SK-N-SH (cell line): ENCODE results near the gene DMRTB1. TPM values are rescaled to one million over a fixed set of nuclear protein-coding genes. Genes with fewer than 3 reads are reported as not detected.
A peak's percentile ranks its signal among the peaks of the same experiment; 100 is the strongest.

ENCODE experiments used
- CTCF ChIA-PET: fragments of 300-600, 350-600 bp; formaldehyde crosslinking; extraction: SDS; loops from one replicate; lab custom pipeline; 2021; lab: Yijun Ruan, JAX
- POLR2A ChIA-PET: fragments of 350-600 bp; sonication (Branson Sonifier 250); formaldehyde crosslinking; extraction: SDS; loops from one replicate; lab custom pipeline; 2020; ENCODE audit warnings: antibody characterized with exemption, inconsistent platforms; lab: Yijun Ruan, JAX
- DNase-seq: peaks from one replicate; pipeline ENCODE4 v3.0.0; 2012
- H2AFZ ChIP-seq: fragments of 200-600 bp; sonication (generic); 2 replicates; pipeline ENCODE4 v1.8.1; 2016; ENCODE audit warnings: antibody characterized with exemption, mild to moderate bottlenecking, low read depth
- H3F3A ChIP-seq: fragments of 200-600 bp; sonication (generic); replicated peaks from 2 replicates; pipeline ENCODE3; 2016; ENCODE audit warnings: antibody characterized with exemption, mild to moderate bottlenecking; ENCODE audit not compliant: insufficient read depth
- H3K27ac ChIP-seq, 2 experiments: fragments of 200-500 bp in 1 of 2; fragments of 200-600 bp in 1 of 2; sonication (Bioruptor generic) in 1 of 2; sonication (generic), shearing (Covaris generic) in 1 of 2; 2 replicates each; pipeline versions ENCODE4 v1.5.1 to v1.6.1; 2014 to 2016; ENCODE audit warnings: low read depth in 2 of 2, inconsistent platforms in 1 of 2, low read length in 1 of 2, mild to moderate bottlenecking in 1 of 2, mixed read lengths in 1 of 2
- H3K27me3 ChIP-seq: fragments of 200-600 bp; sonication (generic), shearing (Covaris generic); 2 replicates; pipeline ENCODE4 v1.6.1; 2016; ENCODE audit warnings: mixed run types; ENCODE audit not compliant: insufficient read depth
- H3K36me3 ChIP-seq, 2 experiments: fragments of 200-500 bp in 1 of 2; fragments of 200-600 bp in 1 of 2; sonication (Bioruptor generic) in 1 of 2; sonication (generic) in 1 of 2; replicated peaks in 1 of 2; 2 replicates each; pipeline versions ENCODE3 to v1.5.1; 2014 to 2016; ENCODE audit warnings: low read length in 1 of 2, mild to moderate bottlenecking in 1 of 2; ENCODE audit not compliant: insufficient read depth in 2 of 2, control insufficient read depth in 1 of 2
- H3K4me1 ChIP-seq, 2 experiments: fragments of 200-500 bp in 1 of 2; fragments of 200-600 bp in 1 of 2; sonication (Bioruptor generic) in 1 of 2; sonication (generic), shearing (Covaris generic) in 1 of 2; 2 replicates each; pipeline versions ENCODE4 v1.5.1 to v1.6.1; 2014 to 2016; ENCODE audit warnings: low read depth in 1 of 2, low read length in 1 of 2, mixed run types in 1 of 2; ENCODE audit not compliant: insufficient read depth in 2 of 2, control insufficient read depth in 1 of 2
- H3K4me2 ChIP-seq: fragments of 200-600 bp; sonication (generic), shearing (Covaris generic); 2 replicates; pipeline ENCODE4 v1.6.1; 2017; ENCODE audit warnings: mixed run types
- H3K4me3 ChIP-seq, 2 experiments: fragments of 200-500 bp in 1 of 2; fragments of 200-600 bp in 1 of 2; sonication (Bioruptor generic) in 1 of 2; sonication (generic), shearing (Covaris generic) in 1 of 2; 2 replicates each; pipeline versions ENCODE4 v1.5.1 to v1.8.1; 2014 to 2016; ENCODE audit warnings: low read depth in 2 of 2, inconsistent platforms in 1 of 2, low read length in 1 of 2, mild to moderate bottlenecking in 1 of 2, mixed read lengths in 1 of 2, moderate library complexity in 1 of 2
- H3K79me2 ChIP-seq: fragments of 200-600 bp; sonication (generic); 2 replicates; pipeline ENCODE4 v1.8.1; 2017; ENCODE audit warnings: mild to moderate bottlenecking; ENCODE audit not compliant: insufficient read depth
- H3K9ac ChIP-seq: fragments of 200-600 bp; sonication (generic); 2 replicates; pipeline ENCODE4 v1.6.1; 2017; ENCODE audit warnings: mixed run types
- H3K9me2 ChIP-seq: fragments of 200-600 bp; sonication (generic); 2 replicates; pipeline ENCODE4 v1.6.1; 2017; ENCODE audit warnings: mixed run types
- H3K9me3 ChIP-seq: fragments of 200-600 bp; sonication (generic); 2 replicates; pipeline ENCODE4 v1.6.1; 2017; ENCODE audit warnings: mixed run types, mild to moderate bottlenecking, moderate library complexity
- H4K20me1 ChIP-seq: fragments of 200-600 bp; sonication (generic); 2 replicates; pipeline ENCODE4 v1.6.1; 2017; ENCODE audit warnings: mild to moderate bottlenecking, mixed run types; ENCODE audit not compliant: insufficient read depth
- CHD2 ChIP-seq: fragments of 150-350 bp; IDR thresholded peaks from 2 replicates; pipeline ENCODE4 v1.6.1; 2018; ENCODE audit warnings: low read length; ENCODE audit not compliant: partially characterized antibody
- EZH2phosphoT487 ChIP-seq: fragments of 200-600 bp; sonication (generic); IDR thresholded peaks from 2 replicates; pipeline ENCODE4 v1.6.1; 2017; ENCODE audit warnings: low read depth, mixed run types, mild to moderate bottlenecking, antibody characterized with exemption, moderate library complexity, borderline replicate concordance
- FOXJ3 ChIP-seq: sonication (generic); formaldehyde crosslinking; IDR thresholded peaks from 2 replicates; pipeline ENCODE4 v1.5.1; 2020; ENCODE audit warnings: mild to moderate bottlenecking, missing genetic modification reagents
- IRF3 ChIP-seq: fragments of 150-350 bp; IDR thresholded peaks from 2 replicates; pipeline ENCODE4 v1.6.1; 2016; ENCODE audit warnings: mild to moderate bottlenecking, low read depth, low read length
- MAX ChIP-seq: IDR thresholded peaks from 2 replicates; pipeline ENCODE4 v1.4.0; 2012; ENCODE audit warnings: low read depth
- MEF2A ChIP-seq: IDR thresholded peaks from 2 replicates; pipeline ENCODE4 v1.4.0; 2012; ENCODE audit warnings: low read depth, borderline replicate concordance
- MXI1 ChIP-seq: IDR thresholded peaks from 2 replicates; pipeline ENCODE4 v1.6.1; 2012; ENCODE audit warnings: mild to moderate bottlenecking, low read depth, low read length, improper control_type of control experiment
- NFIC ChIP-seq: IDR thresholded peaks from 2 replicates; pipeline ENCODE4 v1.4.0; 2012; ENCODE audit warnings: borderline replicate concordance
- PBX3 ChIP-seq: IDR thresholded peaks from 2 replicates; pipeline ENCODE4; 2012
- RAD21 ChIP-seq: IDR thresholded peaks from 2 replicates; pipeline ENCODE4 v1.6.1; 2012; ENCODE audit warnings: mild to moderate bottlenecking, low read length
- RFX5 ChIP-seq: IDR thresholded peaks from 2 replicates; pipeline ENCODE4 v1.6.1; 2012; ENCODE audit warnings: mild to moderate bottlenecking, improper control_type of control experiment, low read length
- SIN3A ChIP-seq: IDR thresholded peaks from 2 replicates; pipeline ENCODE4 v1.6.1; 2012; ENCODE audit warnings: low read depth, mild to moderate bottlenecking, low read length, moderate library complexity, borderline replicate concordance
- TAF1 ChIP-seq: IDR thresholded peaks from 2 replicates; pipeline ENCODE4 v1.6.1; 2012; ENCODE audit warnings: low read depth, mild to moderate bottlenecking, low read length, moderate library complexity, borderline replicate concordance
- TCF12 ChIP-seq: IDR thresholded peaks from 2 replicates; pipeline ENCODE4 v1.4.0; 2012
- USF1 ChIP-seq: IDR thresholded peaks from 2 replicates; pipeline ENCODE4 v1.4.0; 2012; ENCODE audit warnings: low read depth, borderline replicate concordance
- USF2 ChIP-seq: fragments of 150-350 bp; IDR thresholded peaks from 2 replicates; pipeline ENCODE4 v1.6.1; 2017; ENCODE audit warnings: antibody characterized with exemption, low read length, low read depth, borderline replicate concordance
- YY1 ChIP-seq: IDR thresholded peaks from 2 replicates; pipeline ENCODE4 v1.4.0; 2012; ENCODE audit warnings: low read depth, mild to moderate bottlenecking
- ZBTB33 ChIP-seq: IDR thresholded peaks from 2 replicates; pipeline ENCODE4 v1.4.0; 2012; ENCODE audit warnings: low read depth, borderline replicate concordance
- WGBS: methylation state at CpG from one replicate; pipeline ENCODE4 v1.1.6; 2017; ENCODE audit warnings: low lambda C conversion rate; 5-methylcytosine and 5-hydroxymethylcytosine counted together
- polyA plus RNA-seq, 3 experiments: library from polyadenylated mRNA; depleted of rRNA; stranded (reverse); fragments of >200 nt; gene quantifications; 2 replicates each; pipeline ENCODE4 v1.2.3, GENCODE V29; 2012

DMRTB1 gene
- polyA plus RNA-seq, 1 of the 3 experiments (the other 2 are of a cell fraction) = not detected

- H3K4me3 ChIP-seq = peak overlapping the region in 1 of 2 experiments; percentile 46; a peak in 1 of 4 replicates
- no peak overlapping the region for H3K9ac ChIP-seq
- H3K4me2 ChIP-seq = no peak overlapping the region
- no peaks in the 10 kb centered on the region for H3K9me2 ChIP-seq
- H3F3A ChIP-seq = no peaks in the 10 kb centered on the region
- no peaks in the 10 kb centered on the region; the same call in 1 of the 2 replicates for H3K27me3 ChIP-seq
- no peaks in the 10 kb centered on the region for H3K79me2 ChIP-seq
- DNase-seq = no peak
- no peaks in the 10 kb centered on the region for H3K9me3 ChIP-seq
- H3K4me1 ChIP-seq = peaks cover 0 to 7% of the 10 kb centered on the region in 2 experiments; a peak in 1 of 4 replicates
- WGBS = 91% methylated on average over 16 of the region's 28 CpGs
- ChIA-PET CTCF (interaction anchor here (1.2 to 5.3 kb wide), 2 partner anchors 16 to 26 kb away, joined by 3 to 41 read pairs; no protein-coding TSS in a partner anchor), POLR2A (no interaction called here)
- no peaks in the 10 kb centered on the region for H4K20me1 ChIP-seq
- H3K27ac ChIP-seq = no peak overlapping the region
- no peaks in the 10 kb centered on the region for H3K36me3 ChIP-seq
- TF ChIP-seq MAX = no peak
- no peak for TF ChIP-seq MXI1
- TF ChIP-seq RAD21 = no peak
- TF ChIP-seq USF1 = no peak
- no peak for TF ChIP-seq PBX3
- TF ChIP-seq CHD2 = no peak
- TF ChIP-seq YY1 = no peak
- TF ChIP-seq EZH2phosphoT487 = no peak
- TF ChIP-seq RFX5 = no peak
- no peak for TF ChIP-seq NFIC
- TF ChIP-seq MEF2A = no peak
- no peak for TF ChIP-seq SIN3A
- TF ChIP-seq IRF3 = no peak
- TF ChIP-seq FOXJ3 (CRISPR knock-in tag) = no peak
- TF ChIP-seq ZBTB33 = no peak
- no peak for TF ChIP-seq TAF1
- no peak for TF ChIP-seq TCF12
- no peak for TF ChIP-seq USF2
- TF ChIP-seq, all 33 proteins: peak for 0
- no peak overlapping the region for H2AFZ ChIP-seq
These were observed 11.0 kb downstream of the DMRTB1 start for GRCh38 chr1:53470155-53470554.
